Effector CD4-positive, alpha-beta T cell (primary cell): ENCODE data around the gene RRP1.

ENCODE experiments used
- DNase-seq: peaks from one replicate; pipeline ENCODE4 v3.0.0-alpha.2; 2020

The RRP1 gene

DNA sequence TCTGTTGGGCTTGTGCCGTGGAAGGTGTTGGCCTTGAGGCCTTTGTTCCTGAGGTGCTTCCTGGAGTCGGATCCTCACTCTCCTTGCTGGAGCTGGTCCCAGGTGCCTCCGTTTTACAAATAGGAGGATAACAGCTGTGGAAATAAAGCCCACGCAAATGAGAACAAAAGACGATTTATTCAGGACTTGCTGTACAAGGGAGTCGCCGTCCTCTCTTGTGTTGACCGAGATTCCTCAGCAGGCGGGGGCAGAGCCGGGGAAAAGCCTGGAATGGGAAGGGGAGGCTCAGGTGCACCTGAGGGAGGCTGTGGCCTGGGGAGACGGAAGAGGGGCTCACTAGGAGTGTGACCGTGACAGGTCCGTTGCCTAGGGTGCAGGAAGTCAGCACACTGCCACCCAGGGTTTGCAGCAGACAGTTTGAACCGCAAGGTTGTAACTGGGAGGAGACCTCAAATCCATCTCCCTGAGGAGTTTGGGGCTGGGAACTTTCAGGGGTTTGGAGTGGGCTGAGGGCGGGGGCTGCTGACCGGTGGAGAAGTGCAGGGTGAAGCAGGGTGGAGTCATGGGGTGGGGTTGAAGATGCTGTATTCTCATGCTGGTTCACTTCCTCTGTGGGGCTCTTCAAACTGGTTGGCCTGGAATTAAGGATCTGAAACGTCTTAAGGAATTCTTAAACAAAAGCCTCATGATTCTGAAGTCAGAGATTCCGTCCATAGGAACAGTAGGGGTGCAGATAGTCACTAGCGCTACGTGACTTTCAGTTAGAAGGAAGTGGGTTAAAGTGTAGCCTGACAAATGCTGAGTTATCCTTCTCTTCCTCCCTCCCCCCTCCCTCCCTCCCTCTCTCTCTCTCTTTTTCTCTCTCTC lies 10.7 kb upstream of the RRP1 start:
- no peak for DNase-seq

DNA sequence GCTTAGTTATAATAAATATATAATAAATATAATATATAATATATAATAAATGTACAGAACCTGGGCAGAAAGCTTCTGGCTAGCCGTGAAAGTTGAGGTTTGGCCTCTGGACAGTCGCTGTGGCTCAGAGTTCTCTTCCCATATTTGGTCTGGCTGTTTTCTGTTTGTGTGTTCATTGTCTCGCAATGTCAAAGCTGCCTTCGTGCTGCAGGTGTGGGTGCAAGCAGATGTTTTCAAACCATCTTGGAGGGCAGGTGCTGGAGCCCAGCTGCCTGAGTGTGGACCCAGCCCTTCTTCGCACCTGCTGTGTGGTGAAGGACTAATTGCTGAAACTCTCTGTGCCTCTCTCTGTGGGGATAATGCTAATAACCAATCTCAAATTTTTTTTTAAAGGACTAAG lies 9.7 kb upstream of the RRP1 start:
- no peak for DNase-seq

DNA sequence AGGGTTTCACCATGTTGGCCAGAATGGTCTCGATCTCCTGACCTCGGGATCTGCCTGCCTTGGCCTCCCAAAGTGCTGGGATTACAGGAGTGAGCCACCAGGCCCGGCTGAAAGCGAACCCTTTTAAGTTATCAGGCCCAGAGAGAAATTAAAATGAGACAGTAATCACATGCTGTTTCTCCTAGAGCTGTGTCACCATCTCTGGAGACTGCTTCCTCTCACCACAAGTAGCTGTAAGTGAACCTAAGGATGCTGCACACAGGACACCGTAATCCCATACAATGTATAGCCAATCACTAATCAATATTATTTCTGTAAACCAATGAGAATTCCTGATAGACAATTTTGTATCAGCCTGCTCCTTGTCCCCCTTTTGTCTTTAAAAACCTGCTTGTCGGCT lies 7.5 kb upstream of the RRP1 start:
- no peak for DNase-seq

DNA sequence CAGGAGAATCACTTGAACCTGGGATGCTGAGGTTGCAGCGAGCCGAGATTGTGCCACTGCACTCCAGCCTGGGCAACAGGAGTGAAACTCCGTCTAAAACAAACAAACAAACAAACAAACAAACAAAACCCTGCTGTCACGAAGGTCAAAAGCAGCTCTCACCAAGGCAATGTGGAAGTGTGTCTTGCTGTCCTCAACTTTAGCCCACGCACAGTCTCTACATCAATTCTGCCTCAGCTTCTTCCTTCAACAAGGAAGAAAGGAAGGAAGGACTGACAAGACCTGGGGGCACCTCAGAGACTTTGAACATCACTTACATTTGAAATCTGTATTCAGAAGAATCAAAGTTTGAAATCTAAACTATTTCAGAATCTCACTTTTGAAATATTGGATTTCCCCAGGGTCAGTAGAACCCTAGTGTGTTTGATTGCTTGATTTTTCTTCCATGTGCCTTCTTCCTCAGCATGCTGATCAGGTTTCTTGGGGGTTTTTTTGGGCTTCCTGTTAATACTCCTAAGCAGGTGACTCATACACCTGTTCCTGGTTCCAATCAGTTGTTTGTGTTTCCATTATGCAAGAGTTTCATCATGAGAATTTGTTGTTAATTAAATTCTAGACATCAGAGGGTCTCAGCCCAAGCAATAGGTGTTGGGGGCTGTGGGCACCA lies 6.8 kb upstream of the RRP1 start:
- DNase-seq = no peak

DNA sequence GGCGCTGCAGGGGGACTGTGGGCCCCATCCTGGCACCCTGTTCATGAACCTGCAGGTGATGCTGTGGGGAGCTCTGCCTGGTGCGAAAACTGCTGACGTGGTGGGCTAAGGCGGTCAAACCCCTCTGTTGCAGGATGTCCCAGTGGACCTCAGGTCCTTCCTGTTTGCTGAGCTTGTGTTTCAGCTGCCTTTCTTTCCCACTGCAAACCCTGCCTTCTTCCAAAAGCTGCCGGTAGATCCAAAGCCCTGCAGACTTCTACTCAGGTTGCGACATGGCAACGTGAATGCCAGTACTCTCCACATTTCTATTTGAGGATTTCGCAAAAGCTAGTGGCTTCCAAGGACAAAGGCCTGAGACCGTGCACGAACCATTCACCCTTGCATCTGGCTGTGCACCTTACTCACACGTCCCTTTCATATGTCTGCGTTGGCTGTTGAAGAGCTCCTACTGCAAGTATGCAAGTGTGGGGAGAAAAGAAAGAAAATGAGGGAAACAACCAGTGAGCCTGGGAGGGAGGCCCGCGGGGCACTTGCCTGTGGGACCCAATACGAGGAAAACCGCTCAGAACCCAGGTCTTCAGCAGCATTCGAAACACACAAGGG lies 6.2 kb upstream of the RRP1 start:
- no peak for DNase-seq

DNA sequence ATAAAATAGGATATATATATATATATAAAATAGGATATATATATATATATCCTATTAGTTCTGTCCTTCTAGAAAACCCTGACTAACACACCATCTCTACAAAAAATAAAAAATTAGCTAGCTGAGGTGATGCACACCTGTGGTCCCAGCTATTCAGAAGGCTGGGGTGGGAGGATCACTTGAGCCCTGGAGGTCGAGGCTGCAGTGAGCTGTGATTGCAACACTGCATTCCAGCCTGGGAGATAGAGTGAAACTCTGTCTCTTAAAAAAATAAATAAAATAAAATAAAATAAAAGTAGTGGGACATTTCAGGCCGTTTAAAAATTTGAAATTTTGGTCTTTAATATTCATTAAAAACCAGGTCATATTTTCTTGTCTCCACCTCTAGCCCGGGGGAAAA lies 4.2 kb upstream of the RRP1 start:
- DNase-seq = no peak

DNA sequence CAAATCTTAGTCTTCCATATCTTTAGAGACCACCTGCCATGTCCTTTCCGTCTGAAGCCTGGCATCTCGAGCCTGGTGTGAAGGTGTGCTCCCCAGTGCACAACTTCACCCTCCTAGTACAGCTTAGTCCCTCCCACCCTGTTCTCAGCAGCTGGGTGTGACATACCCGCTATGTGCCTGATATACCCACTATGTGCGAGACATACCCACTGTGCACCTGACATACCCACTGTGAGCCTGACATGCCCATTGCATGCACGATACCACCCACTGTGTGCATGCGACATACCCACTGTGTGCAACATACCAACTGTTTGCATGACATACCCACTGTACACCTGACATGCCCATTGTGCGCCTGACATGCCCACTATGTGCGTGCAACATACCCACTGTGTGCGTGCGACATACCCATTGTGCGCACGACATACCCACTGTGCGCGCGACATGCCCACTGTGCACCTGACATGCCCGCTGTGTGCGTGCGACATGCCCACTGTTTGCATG lies 3.0 kb upstream of the RRP1 start:
- no peak for DNase-seq

DNA sequence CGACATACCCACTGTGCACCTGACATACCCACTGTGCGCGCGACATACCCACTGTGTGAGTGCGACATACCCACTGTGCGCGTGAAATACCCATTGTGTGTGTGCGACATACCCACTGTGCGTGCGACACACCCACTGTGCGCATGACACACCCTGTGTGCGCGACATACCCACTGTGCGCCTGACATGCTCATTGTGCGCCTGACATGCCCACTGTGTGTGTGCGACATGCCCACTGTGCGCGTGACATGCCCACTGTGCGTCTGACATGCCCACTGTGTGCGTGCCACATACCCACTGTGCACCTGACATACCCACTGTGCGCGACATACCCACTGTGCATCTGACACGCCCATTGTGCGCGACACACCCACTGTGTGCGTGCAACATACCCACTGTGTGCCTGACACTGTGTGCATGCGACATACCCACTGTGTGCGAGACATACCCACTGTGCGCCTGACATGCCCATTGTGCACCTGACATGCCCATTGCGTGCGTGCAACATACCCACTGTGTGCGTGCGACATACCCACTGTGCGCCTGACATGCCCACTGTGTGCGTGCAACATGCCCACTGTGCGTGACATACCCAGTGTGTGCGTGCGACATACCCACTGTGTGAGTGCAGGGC lies 2.5 kb upstream of the RRP1 start:
- DNase-seq = no peak

DNA sequence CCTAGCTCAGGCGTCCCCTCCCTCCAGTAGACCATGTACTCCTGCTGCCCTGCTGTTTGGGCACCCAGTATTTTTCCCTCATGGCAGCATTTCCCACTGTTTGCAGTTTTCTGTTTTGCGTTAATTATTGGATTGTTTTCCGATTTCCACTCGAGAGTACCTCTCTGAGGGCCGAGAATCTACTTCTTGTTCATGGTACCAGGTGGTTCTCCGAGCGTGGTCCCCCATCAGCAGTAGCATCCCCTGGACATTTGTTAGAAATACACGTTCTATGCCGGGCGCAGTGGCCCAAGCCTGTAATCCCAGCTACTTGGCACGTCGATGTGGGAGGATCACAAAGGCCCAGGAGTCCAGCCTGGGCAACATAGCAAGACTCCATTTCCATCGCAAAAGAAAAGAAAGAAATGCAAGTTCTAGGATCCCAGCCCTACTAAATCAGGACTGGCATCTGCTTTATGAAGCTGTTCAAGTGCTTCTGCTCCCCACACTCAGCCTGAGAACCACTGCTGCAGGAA lies 690 bp downstream of the RRP1 start:
- DNase-seq = no peak

DNA sequence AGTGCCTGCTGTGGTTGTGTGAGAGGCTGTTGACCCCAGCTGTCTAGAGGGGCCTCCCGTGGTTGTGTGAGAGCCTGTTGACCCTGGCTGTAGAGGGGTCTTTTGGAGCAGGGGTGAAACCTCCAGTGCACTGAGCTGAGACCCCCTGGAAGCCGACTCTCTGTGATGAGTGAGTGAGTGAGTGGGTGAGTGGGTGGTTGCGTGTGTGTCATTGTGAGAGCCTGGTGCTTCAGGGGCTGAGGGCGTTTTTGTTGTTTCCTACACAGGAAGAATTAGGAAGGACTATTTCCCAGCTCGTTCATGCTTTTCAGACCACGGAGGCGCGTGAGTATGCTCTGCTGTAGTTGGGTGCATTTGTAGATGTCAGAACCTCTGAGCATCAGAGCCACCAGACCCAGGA lies 3.0 kb downstream of the RRP1 start:
- DNase-seq = no peak

DNA sequence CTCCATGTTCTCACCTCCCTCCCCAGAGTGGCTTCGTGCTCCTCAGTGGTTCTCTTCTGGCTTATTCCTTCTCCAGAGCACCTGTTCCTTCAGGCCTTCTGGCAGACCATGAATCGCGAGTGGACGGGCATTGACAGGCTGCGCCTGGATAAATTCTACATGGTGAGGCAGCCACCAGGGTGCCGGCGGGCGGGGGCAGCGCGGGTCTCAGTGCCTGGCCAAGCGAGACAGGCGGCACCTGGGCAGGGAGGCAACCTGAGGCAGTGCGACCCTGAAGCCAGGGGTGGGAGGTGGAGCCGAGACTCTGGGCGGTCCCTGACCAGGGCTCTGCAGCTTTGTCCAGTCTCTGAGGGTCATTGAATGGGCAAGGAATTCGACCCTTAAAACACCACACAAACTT lies 3.9 kb downstream of the RRP1 start:
- no peak for DNase-seq

DNA sequence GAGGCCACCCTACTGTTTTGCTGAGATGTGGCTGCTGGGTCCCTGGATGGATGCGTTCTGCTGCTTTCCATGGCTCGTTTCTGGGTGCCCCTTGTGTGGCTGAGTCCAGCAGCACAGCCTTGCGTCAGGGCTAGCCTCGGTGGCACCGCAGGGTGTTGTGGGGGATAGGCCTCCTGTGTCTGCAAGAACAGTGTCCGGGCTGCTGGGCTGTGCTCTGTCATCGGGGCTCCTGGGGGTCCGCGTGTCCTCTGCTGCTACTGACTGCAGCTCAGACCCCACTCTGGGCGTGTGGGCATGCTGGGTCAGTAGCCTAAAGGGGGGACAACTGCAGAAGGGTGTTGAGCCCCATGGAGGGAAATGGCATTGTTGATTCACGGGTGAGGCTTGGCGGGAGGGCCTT lies 4.9 kb downstream of the RRP1 start:
- no peak for DNase-seq

DNA sequence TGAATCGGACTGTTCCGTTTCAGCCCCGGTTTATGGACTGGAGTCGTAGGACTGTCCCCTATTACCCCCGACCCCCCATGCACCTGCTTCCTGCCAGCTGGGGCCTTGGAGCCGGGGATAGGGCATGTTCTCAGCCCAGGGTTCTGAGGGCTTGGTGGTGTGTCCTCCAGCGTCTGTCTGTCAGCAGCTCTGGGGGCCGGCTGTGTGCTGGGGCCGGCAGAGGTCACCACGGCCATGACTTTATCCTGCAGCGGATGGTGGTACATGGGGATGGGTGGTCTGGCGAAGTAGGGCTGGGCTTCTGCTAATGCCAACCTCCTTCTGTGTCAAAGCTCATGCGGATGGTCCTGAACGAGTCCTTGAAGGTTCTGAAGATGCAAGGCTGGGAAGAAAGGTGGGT lies 5.5 kb downstream of the RRP1 start:
- no peak for DNase-seq

DNA sequence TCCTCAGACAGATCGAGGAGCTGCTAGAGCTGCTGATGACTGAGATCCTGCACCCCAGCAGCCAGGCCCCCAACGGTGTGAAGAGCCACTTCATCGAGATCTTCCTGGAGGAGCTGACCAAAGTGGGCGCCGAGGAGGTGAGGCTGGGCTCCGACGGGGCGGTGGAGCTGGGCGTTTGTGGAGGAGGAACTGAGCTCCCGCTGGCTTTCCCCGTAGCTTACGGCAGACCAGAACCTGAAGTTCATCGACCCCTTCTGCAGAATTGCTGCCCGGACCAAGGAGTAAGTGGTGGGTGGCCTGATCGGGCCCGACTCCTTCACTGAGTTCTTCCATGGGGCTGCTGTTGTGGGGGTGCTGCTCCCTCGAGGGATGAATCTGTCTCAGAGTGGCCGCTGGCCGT lies 8.0 kb downstream of the RRP1 start:
- DNase-seq = no peak

DNA sequence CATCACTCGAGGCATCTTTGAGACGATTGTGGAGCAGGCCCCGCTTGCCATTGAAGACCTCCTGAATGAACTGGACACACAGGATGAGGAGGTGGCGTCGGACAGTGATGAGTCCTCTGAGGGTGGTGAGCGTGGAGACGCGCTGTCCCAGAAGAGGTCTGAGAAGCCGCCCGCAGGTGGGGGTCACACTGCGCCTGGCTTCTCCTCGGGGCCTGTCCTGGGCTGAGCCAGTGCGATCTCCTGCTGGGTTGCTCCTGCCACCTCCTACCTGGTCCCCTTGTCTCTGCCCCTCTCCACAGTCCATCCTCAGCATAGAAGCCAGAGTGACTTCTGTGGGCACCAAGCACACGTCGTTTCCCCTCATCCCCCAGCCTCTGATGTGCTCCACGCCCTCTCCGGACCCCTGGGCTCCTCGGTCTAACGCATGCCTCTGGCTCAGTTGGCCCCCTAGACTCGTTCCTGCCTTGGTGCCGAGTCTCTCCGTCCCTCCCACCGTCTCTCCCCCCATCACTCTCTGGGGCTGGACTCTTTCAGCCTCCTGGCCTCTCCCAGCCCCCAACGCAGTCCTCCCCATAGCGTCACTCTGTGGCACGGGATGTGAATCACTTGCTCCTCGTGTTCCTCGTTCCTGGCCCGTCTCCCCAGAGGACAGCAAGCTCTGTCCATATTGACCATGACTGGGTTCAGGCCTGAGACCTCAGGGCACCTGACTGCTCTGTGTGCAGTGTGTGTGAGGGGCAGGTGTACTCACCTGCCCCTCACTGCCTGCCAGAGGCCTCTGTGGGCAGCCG lies 8.7 kb downstream of the RRP1 start:
- DNase-seq = no peak

DNA sequence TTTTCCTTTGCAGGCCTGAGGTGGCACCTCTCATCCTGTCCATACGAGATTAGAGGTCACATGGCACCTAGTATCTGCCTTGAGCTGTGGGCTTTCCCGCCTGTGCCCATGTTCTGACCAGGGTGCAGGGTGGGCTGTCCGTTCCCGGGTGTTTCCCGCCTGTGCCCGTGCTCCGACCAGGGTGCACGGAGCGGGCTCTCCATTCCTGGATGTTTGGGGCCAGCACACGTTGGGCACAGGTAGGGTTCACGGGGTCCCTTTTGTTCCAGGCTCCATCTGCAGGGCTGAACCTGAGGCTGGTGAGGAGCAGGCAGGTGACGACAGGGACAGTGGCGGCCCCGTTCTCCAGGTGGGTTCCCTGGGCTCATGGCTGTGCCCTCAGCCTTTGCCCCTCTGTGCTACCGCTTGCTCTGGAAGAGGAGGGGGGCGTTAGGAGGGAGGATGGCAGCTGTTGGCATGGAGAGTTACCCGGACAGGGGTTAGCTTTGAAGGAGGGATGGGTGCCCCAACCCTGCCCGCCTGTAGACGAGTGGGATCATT lies 10.0 kb downstream of the RRP1 start:
- DNase-seq = no peak

DNA sequence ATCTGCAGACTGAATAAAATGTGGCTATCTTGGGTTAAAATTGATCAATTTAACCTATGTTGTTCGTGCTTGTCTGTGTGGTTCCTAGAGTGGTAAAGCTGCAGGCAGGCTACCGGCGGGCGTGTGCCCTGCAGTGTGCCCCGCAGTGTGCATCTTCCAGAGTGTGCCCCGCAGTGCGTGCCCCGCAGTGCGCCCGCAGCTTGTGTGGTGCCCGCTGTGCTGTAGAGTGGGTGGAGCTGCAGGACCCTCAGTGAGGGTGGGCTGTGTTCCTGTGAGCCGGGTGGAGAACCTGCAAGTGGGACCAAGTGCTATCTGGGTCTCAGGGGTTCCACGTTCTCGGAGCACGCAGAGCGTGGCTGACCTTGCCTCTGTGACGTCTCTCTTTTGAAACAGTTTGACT lies 10.7 kb downstream of the RRP1 start:
- no peak for DNase-seq

DNA sequence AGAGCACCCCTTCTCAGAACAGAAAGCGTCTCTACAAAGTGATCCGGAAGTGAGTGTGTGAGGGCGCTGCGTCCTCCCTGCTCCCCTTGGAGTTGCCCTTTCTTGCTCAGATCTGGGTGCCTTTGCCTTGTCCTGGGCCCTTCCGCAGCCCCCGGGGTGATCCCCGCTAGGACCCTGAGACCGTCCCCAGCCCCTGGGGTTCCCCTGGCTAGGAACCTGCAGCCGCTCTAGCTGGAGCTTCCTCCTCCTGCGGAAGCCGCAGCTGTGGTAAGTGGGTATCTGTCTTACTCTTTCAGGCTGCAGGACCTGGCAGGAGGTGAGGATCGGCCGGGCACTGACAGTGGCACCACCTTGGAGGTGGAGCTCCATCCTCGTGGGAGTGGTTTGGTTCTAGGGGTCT lies 11.2 kb downstream of the RRP1 start:
- DNase-seq = no peak

DNA sequence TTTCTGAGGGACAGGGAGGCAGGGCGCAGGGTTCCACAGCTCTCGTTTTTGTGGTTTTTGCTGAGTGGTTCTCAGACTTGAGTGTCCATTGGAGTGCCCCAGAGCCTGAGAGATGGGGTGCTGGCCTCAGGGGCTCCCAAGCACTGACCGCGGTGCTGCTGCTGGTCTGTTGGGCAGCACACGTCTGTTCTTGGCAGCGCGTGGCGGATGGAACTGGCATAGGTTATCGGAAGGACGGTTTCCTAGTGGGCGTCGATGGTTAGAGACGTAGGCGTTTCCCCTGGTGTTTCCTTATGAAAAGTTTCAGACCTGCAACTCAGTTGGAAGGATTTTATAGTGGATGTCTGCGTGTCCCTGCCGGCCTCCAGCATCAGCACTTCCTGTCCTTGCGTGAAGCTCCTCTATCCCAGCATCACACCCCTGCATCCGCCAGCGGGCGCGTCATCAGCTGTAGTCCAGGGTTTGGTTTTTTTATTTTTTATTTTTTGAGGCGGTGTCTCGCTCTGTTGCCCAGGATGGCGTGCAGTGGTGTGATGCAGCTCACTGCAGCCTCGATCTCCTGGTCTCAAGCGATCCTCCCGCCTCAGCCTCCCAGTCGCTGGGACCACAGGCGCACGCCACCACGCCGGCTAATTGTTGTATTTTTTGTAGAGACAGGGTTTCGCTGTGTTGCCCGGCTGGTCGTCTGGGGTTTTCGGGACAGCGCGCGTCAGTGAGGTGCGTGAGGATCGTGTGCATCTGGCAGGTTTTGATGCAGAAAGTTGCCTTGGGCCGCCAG lies 11.8 kb downstream of the RRP1 start:
- DNase-seq = no peak

DNA sequence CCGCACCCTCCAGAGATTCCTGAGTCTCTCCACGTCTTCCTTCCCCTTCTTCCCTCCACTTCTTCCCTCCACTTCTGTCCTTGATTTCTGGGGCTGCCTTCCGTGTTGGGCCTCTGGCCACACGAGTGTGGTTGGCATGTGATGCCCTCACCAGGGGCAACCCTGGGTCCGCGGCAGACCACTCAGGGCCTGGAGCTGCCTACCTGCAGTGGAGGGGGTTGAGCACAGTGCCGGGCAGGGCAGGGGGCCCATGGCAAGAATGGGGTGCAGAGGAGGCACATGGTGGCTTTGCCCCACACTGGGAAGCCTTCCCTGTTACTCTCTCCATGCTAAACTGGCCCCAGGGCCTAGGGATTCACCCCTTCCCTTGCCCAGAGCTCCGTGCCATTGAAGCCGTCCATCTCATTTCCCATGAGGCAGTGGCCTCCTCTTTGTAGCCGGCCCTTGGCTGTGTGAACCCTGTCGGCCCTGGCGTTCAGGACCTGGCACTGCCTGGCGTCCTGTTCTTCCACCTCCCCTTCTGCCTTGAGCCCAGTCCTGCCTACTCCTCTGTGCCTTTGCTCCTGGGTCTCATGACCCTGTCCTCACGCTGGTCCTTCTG lies 13.4 kb downstream of the RRP1 start:
- no peak for DNase-seq
